Myocyte (in vitro differentiated cells): ENCODE measurements around the gene ATP13A1. TPM values are rescaled to one million over a fixed set of nuclear protein-coding genes. Genes with fewer than 3 reads are reported as not detected.
"Not testable (repeated sequence)": the region's sequence is repeated elsewhere in the genome, so short reads cannot be mapped to it uniquely, and the experiment has no call there.

ENCODE experiments used
- DNase-seq: peaks from one replicate; pipeline ENCODE4 v3.0.0-alpha.2; 2012; ENCODE audit warnings: low read depth
- polyA plus RNA-seq: library from polyadenylated mRNA; unstranded; fragments of >200 nt; gene quantifications from one replicate; pipeline ENCODE4 v1.2.1, GENCODE V29; 2012; ENCODE audit warnings: missing spikeins
- total RNA-seq: library from RNA; depleted of rRNA; stranded (reverse); fragments of >200 nt; gene quantifications from 2 replicates; pipeline ENCODE4 v1.2.3, GENCODE V29; 2014

The ATP13A1 gene
- total RNA-seq = 102 and 113 TPM in 2 replicates
- polyA plus RNA-seq = 52.1 TPM

GRCh38 chr19:19663256-19664120 is at the start of gene ATP13A1:
Gene ATP13A1 (minus strand): TSS chr19:19663676. CDS start chr19:19663666, 10 bp downstream.
- peak; percentile 99 for DNase-seq

GRCh38 chr19:19711934-19712828 is 48.7 kb upstream of the ATP13A1 start:
- no peak for DNase-seq

- DNase-seq = no peak
These were observed 47.9 kb upstream of the ATP13A1 start for GRCh38 chr19:19711306-19711933.

- DNase-seq = no peak
These were observed 47.0 kb upstream of the ATP13A1 start for GRCh38 chr19:19710506-19710905.

GRCh38 chr19:19704836-19705235 is 41.4 kb upstream of the ATP13A1 start:
- no peak for DNase-seq

GRCh38 chr19:19700493-19700892 is 37.0 kb upstream of the ATP13A1 start:
- DNase-seq = not testable (repeated sequence)

GRCh38 chr19:19697589-19697988 is 34.1 kb upstream of the ATP13A1 start:
- DNase-seq = no peak

GRCh38 chr19:19696386-19696785 is 32.9 kb upstream of the ATP13A1 start:
- no peak for DNase-seq

GRCh38 chr19:19691683-19692082 is 28.2 kb upstream of the ATP13A1 start:
- no peak for DNase-seq

GRCh38 chr19:19689023-19689422 is 25.5 kb upstream of the ATP13A1 start:
- DNase-seq = not testable (repeated sequence)

GRCh38 chr19:19687090-19687489 is 23.6 kb upstream of the ATP13A1 start:
- no peak for DNase-seq

GRCh38 chr19:19686580-19686979 is 23.1 kb upstream of the ATP13A1 start:
- DNase-seq = no peak

- not testable (repeated sequence) for DNase-seq
These were observed 22.6 kb upstream of the ATP13A1 start for GRCh38 chr19:19686119-19686518.

GRCh38 chr19:19679176-19680073 is 15.9 kb upstream of the ATP13A1 start:
- no peak for DNase-seq

GRCh38 chr19:19677579-19677978 is 14.1 kb upstream of the ATP13A1 start:
- DNase-seq = no peak

GRCh38 chr19:19674315-19674714 is 10.8 kb upstream of the ATP13A1 start:
- DNase-seq = no peak

- no peak for DNase-seq
These were observed 9.3 kb upstream of the ATP13A1 start for GRCh38 chr19:19672816-19673215.

- no peak for DNase-seq
These were observed 6.6 kb upstream of the ATP13A1 start for GRCh38 chr19:19670070-19670551.

GRCh38 chr19:19668230-19669012 is 4.9 kb upstream of the ATP13A1 start, which contains the start of gene ZNF101:
Gene ZNF101 (plus strand): TSS chr19:19668839. CDS start chr19:19668964, 125 bp downstream.
- DNase-seq = peak; percentile 93
